ENCODE measurements around the gene FUT7.
A peak's percentile ranks its signal among the peaks of the same experiment; 100 is the strongest.
"Not testable (repeated sequence)": the region's sequence is repeated elsewhere in the genome, so short reads cannot be mapped to it uniquely, and the experiment has no call there.

The FUT7 gene

DNA sequence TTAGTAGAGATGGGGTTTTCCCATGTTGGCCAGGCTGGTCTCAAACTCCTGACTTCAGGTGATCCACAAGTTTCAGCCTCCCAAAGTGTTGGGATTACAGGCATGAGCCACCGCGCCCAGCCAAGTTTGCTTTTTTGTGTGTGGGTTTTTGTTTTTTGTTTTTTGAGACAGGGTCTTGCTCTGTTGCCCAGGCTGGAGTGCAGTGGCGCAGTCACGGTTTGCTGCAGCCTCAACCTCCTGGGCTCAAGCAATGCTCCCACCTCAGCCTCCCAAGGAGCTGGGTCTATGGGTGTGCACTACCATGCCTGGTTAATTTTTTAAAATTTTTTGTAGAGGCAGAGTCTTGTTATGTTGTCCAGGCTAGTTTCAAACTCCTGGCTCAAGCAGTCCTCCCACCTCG lies 1.6 kb upstream of the FUT7 start:
- not testable (repeated sequence) for H3K9ac ChIP-seq (ENCODE audit: low read length in 5 of 5); H3K27ac ChIP-seq (ENCODE audit: low read depth, low read length); H3K27me3 ChIP-seq (ENCODE audit: control insufficient read depth in 5 of 5, insufficient read depth in 4 of 5, low read length in 5 of 5); H3K9me3 ChIP-seq (ENCODE audit: control insufficient read depth in 5 of 5, low read length in 5 of 5); H3K36me3 ChIP-seq (ENCODE audit: control insufficient read depth in 5 of 5, insufficient read depth in 5 of 5, low read length in 5 of 5)
- H3K4me3 ChIP-seq (ENCODE audit: low read depth in 1 of 5, low read length in 5 of 5), result peak overlapping the region in 2 of 5 donors; percentile 22 to 45
- H3K4me1 ChIP-seq (ENCODE audit: control insufficient read depth in 5 of 5, insufficient read depth in 5 of 5, low read length in 5 of 5), result peaks cover 0 to 55% (median 37%) of the 10 kb centered on the region in 5 donors

DNA sequence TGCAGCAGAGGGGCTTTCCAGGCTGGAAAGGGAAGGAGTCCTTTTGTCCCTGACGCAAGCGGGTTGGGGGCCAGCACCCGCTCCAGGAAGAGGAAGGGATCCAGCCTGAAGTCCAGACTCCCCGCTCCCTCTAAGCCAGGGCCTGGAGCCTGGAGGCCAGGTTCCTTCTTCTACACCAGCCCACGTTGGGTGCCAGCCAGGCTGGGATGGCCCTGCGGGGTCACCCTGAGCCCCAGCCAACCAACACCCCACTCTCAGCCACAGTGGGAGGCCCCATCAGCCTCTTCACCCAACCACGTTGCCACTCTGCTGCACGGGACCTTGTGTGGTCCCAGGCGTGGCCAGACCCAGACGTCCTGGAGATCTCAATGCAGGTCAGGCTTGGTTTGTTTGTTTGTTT lies 970 bp upstream of the FUT7 start:
- no peaks in the 10 kb centered on the region for H3K27me3 ChIP-seq (ENCODE audit: control insufficient read depth in 5 of 5, insufficient read depth in 4 of 5, low read length in 5 of 5)
- no peaks in the 10 kb centered on the region for H3K9me3 ChIP-seq (ENCODE audit: control insufficient read depth in 5 of 5, low read length in 5 of 5)
- H3K4me3 ChIP-seq (ENCODE audit: low read depth in 1 of 5, low read length in 5 of 5), result peak overlapping the region in 4 of 5 donors; percentile 5 to 48 (median 26)
- H3K27ac ChIP-seq (ENCODE audit: low read depth, low read length), result no peak overlapping the region
- H3K9ac ChIP-seq (ENCODE audit: low read length in 5 of 5), result peak overlapping the region in 2 of 5 donors; percentile 26 to 41
- H3K4me1 ChIP-seq (ENCODE audit: control insufficient read depth in 5 of 5, insufficient read depth in 5 of 5, low read length in 5 of 5), result peaks cover 0 to 58% (median 39%) of the 10 kb centered on the region in 5 donors
- H3K36me3 ChIP-seq (ENCODE audit: control insufficient read depth in 5 of 5, insufficient read depth in 5 of 5, low read length in 5 of 5), result peaks cover 0 to 8% (median 0%) of the 10 kb centered on the region in 5 donors

DNA sequence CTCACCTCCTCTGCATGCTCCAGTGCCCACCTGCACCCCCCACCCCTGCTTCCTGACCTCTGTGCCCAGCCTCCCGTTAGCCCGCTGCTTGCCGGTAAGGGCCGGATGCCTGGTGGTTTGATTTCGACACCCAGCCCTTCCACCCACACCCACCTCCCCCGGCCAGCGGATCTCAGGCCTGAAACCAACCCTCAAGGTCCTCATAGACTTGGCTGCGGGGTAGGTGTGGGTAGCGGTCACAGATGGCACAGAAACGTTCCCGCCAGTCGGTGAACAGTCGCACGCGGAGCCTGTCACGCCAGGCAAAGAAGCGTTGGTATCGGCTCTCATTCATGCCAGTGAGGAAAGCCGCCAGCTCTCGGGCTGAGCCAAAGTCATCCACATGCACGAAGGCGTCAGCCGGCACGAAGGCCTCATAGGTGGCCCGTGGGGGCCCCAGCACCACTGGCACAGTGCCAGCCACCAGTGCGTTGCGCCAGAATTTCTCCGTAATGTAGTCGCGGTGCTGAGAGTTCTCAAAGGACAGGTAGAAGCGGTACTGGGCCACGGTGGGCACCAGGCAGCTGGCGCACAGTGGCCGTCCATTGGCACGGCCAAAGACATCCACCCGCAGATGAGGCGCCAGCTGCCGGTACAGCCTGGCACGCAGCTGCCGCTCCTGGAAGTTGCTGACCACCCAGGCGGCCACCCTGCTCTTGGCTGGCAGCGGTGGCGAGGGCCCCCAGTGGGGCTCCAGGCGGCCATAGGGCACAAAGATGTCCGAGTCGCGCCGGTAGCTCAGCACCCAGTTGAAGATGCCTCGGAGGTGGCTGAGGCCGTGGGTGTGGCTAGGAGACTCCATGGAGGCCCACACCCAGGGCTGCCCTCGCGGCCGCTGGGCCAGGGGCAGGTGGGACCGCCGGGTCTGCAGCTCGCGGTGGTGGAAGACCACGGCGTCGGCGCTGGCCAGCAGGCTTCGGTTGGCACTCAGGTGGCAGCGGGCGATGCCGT lies 1.1 kb downstream of the FUT7 start:
- H3K36me3 ChIP-seq (ENCODE audit: control insufficient read depth in 5 of 5, insufficient read depth in 5 of 5, low read length in 5 of 5), result no peaks in the 10 kb centered on the region
- peaks cover 4 to 76% (median 58%) of the 10 kb centered on the region in 5 donors for H3K4me1 ChIP-seq (ENCODE audit: control insufficient read depth in 5 of 5, insufficient read depth in 5 of 5, low read length in 5 of 5)
- H3K27me3 ChIP-seq (ENCODE audit: control insufficient read depth in 5 of 5, insufficient read depth in 4 of 5, low read length in 5 of 5), result no peaks in the 10 kb centered on the region
- H3K9me3 ChIP-seq (ENCODE audit: control insufficient read depth in 5 of 5, low read length in 5 of 5), result no peaks in the 10 kb centered on the region
- no peak overlapping the region for H3K9ac ChIP-seq (ENCODE audit: low read length in 5 of 5)
- H3K4me3 ChIP-seq (ENCODE audit: low read depth in 1 of 5, low read length in 5 of 5), result no peak overlapping the region
- H3K27ac ChIP-seq (ENCODE audit: low read depth, low read length), result no peak overlapping the region

DNA sequence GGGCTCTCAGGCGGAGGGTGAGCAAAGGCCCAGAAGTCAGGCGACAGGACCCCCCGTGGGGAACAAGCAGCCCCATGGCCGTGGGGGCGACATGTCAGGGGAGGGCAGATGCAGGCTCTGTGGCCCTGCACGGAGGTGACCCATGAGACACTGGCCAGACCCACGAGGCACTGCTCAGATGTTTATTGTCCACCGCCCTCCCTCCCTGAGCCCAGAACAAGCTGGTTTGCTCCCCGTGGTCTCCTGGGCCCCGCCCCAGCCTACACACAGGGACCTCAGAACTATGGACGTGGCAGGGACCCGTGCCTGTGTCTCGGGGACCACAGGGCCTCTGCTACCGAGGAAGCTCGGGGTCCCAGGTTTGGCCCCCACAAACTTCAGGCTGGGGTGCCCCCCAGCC lies 1.9 kb downstream of the FUT7 start:
- Histone ChIP-seq H3K27ac (ENCODE audit: low read depth, low read length) (no peak overlapping the region), H3K4me3 (ENCODE audit: low read depth in 1 of 5, low read length in 5 of 5) (peak overlapping the region in 1 of 5 donors; percentile 3), H3K36me3 (ENCODE audit: control insufficient read depth in 5 of 5, insufficient read depth in 5 of 5, low read length in 5 of 5) (no peaks in the 10 kb centered on the region), H3K4me1 (ENCODE audit: control insufficient read depth in 5 of 5, insufficient read depth in 5 of 5, low read length in 5 of 5) (peaks cover 4 to 80% (median 57%) of the 10 kb centered on the region in 5 donors), H3K9me3 (ENCODE audit: control insufficient read depth in 5 of 5, low read length in 5 of 5) (no peaks in the 10 kb centered on the region), H3K27me3 (ENCODE audit: control insufficient read depth in 5 of 5, insufficient read depth in 4 of 5, low read length in 5 of 5) (no peaks in the 10 kb centered on the region), H3K9ac (ENCODE audit: low read length in 5 of 5) (no peak overlapping the region)

DNA sequence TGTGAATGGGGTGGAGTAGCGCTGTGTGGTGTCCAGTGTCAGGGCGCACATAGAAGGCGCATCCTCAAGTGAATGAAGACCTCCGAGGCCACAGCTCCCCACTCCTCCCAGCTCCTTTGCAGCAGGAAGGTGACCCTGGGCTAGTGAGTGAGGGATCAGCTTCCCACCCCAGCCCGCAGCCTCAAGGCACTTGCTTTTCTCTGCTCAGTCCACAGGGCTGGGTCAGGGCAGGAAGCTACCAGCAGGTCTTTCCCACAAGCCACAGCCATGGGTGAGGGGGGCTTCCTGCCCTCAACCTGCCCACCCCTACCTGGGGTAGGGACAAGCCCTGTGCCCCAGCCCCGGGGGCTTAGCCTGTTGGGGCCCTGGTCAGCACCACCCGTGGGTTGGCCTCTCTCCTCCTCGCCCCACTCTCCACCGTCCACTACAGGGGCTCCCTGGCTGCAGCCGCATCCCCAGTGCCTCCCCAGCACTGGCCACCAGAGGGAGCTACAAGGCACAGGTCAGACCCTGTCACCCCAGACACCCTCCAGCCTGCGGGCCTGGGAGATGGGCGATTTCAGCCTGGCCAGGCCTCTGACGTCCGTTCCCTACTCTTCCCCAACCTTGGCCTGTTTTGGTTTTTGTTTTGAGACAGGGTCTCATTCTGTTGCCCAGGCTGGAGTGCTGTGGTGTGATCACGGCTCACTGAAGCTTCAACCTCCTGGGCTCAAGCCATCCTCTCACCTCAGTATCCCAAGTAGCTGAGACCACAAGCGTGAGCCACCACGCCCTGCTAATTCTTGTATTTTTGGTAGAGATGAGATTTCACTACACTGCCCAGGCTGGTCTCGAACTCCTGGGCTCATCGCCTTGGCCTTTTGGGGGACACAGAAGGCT lies 2.6 kb downstream of the FUT7 start:
- Histone ChIP-seq H3K9me3 (ENCODE audit: control insufficient read depth in 5 of 5, low read length in 5 of 5) (no peaks in the 10 kb centered on the region), H3K4me1 (ENCODE audit: control insufficient read depth in 5 of 5, insufficient read depth in 5 of 5, low read length in 5 of 5) (peaks cover 4 to 73% (median 50%) of the 10 kb centered on the region in 5 donors), H3K36me3 (ENCODE audit: control insufficient read depth in 5 of 5, insufficient read depth in 5 of 5, low read length in 5 of 5) (no peaks in the 10 kb centered on the region), H3K27ac (ENCODE audit: low read depth, low read length) (no peak overlapping the region), H3K27me3 (ENCODE audit: control insufficient read depth in 5 of 5, insufficient read depth in 4 of 5, low read length in 5 of 5) (no peaks in the 10 kb centered on the region), H3K4me3 (ENCODE audit: low read depth in 1 of 5, low read length in 5 of 5) (peak overlapping the region in 4 of 5 donors; percentile 56 to 70 (median 66)), H3K9ac (ENCODE audit: low read length in 5 of 5) (peak overlapping the region in 3 of 5 donors; percentile 10 to 72 (median 57))

DNA sequence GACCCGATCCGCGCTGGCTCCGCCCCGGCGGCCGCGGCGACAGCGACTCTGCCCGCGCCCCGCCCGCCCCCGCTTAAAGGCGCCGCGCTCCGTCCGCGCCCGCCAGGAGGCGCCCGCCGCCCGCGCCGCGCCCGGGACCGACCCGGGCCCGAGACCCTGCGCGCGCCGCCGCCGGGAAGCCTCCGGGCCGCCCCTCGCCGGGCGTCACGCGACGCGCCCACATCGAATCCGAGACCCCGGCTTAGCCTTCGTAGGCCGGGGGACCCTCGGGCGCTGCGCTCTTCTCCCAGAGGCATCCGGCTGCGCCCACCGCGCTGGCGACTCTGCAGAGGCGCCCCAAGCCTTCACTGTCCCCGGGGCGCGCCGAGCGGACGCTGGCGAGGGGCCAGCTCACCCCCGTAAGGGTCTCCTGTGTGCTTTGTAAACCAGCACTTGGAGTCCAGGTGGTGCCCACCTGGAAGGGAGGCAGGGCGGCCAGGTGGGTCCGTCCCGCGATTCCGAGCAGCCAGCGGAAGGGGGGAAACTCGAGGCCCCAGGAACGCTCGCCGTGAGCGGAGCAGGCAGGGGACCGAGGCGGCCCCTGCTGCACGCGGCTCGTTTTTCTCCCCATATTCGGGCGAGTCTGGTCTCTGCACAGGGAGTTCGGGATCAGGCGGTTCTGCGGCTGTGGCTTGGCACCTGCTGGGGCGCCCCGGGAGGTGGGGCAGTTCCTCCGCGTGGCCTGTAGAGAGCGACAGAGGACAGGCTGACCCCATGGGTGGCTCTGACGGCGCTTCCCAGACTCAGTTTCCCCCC lies 3.4 kb downstream of the FUT7 start:
- Histone ChIP-seq H3K9ac (ENCODE audit: low read length in 5 of 5) (peak overlapping the region in 4 of 5 donors; percentile 43 to 72 (median 60)), H3K9me3 (ENCODE audit: control insufficient read depth in 5 of 5, low read length in 5 of 5) (no peaks in the 10 kb centered on the region), H3K4me3 (ENCODE audit: low read depth in 1 of 5, low read length in 5 of 5) (peak overlapping the region; percentile 56 to 70 (median 63)), H3K27me3 (ENCODE audit: control insufficient read depth in 5 of 5, insufficient read depth in 4 of 5, low read length in 5 of 5) (no peaks in the 10 kb centered on the region), H3K4me1 (ENCODE audit: control insufficient read depth in 5 of 5, insufficient read depth in 5 of 5, low read length in 5 of 5) (peaks cover 4 to 77% (median 50%) of the 10 kb centered on the region in 5 donors), H3K27ac (ENCODE audit: low read depth, low read length) (no peak overlapping the region), H3K36me3 (ENCODE audit: control insufficient read depth in 5 of 5, insufficient read depth in 5 of 5, low read length in 5 of 5) (no peaks in the 10 kb centered on the region)

DNA sequence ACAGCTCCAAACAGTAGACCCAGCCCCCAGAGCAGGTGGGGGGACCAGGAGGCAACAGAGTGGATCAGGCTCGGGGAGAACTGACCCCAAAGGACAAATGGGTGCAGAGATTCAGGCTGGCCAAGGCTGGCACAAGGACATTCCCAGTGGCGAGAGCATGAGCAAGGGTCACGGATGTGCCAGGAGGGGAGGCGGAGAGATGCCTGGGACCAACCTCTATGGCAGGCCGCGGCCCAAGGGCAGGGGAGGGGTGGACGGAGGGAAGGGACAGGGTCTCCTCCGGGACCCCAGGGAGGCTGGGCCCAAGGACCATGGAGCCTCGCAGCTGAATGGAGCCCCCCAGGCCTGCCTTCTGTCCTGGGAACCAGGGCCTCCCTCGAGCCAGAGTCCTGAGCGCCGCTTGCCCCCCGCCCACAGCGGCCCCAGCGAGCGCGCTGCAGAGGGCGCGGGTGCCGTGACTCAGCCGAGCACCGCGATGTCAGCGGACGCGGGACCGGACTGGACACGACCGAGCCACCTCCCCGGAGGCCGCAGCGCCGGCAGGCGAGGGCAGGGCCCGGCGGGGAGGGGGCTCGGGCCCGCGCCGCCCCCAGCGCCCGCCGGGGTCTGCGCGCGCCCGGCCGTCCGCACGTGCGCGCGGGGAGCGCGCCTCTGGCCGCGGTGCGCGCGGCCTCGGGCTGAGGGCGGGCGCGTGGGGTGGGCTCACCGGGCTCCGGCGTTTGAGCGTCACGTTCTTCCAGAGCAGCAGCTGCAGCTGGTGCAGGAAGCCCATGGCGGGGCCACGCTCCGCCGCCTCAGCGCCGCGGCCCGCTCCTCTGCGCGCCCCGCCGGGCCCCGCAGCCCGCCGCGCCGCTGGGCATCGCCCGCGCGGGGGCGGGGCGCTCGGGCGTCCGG lies 4.3 kb downstream of the FUT7 start, which contains the start of gene ABCA2:
TSS of gene ABCA2 (minus strand) at position 869 of the 894 bp plus-strand sequence. CDS start at position 772, 97 bp downstream.
- H3K9ac ChIP-seq (ENCODE audit: low read length in 5 of 5), result peak within 1 kb of the TSS in 4 of 5 donors; percentile 48 to 79 (median 60)
- peak within 1 kb of the TSS; percentile 58 to 70 (median 63) for H3K4me3 ChIP-seq (ENCODE audit: low read depth in 1 of 5, low read length in 5 of 5)
- H3K9me3 ChIP-seq (ENCODE audit: control insufficient read depth in 5 of 5, low read length in 5 of 5), result no peaks in the 10 kb centered on the region
- no peaks in the 10 kb centered on the region for H3K36me3 ChIP-seq (ENCODE audit: control insufficient read depth in 5 of 5, insufficient read depth in 5 of 5, low read length in 5 of 5)
- H3K27me3 ChIP-seq (ENCODE audit: control insufficient read depth in 5 of 5, insufficient read depth in 4 of 5, low read length in 5 of 5), result no peaks in the 10 kb centered on the region
- H3K27ac ChIP-seq (ENCODE audit: low read depth, low read length), result no peak within 1 kb of the TSS
- H3K4me1 ChIP-seq (ENCODE audit: control insufficient read depth in 5 of 5, insufficient read depth in 5 of 5, low read length in 5 of 5), result peaks cover 4 to 80% (median 54%) of the 10 kb centered on the region in 5 donors

DNA sequence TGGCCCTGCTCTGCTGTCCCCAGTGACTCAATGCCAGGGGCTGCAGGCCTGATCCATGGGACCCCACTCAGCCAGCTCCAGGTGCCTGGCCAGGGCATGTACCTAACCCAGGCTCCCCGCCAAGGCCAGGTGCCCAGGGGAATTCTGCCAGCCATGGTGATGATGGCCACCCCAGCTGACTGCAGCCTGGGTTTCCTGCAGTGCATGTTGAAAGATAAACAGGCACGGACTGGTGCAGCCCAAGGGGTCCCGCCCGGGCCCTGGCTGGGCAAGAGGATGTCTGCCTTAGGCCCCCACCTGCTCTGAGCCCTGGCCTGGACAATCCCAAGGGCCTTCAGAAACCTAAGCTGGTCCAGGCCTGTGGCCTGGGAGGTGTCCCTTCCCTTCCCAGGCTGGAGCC lies 5.1 kb downstream of the FUT7 start:
- H3K4me3 ChIP-seq (ENCODE audit: low read depth in 1 of 5, low read length in 5 of 5), result peak overlapping the region in 4 of 5 donors; percentile 55 to 70 (median 61)
- H3K27ac ChIP-seq (ENCODE audit: low read depth, low read length), result no peak overlapping the region
- H3K9ac ChIP-seq (ENCODE audit: low read length in 5 of 5), result peak overlapping the region in 4 of 5 donors; percentile 26 to 79 (median 49)
- no peaks in the 10 kb centered on the region for H3K27me3 ChIP-seq (ENCODE audit: control insufficient read depth in 5 of 5, insufficient read depth in 4 of 5, low read length in 5 of 5)
- H3K36me3 ChIP-seq (ENCODE audit: control insufficient read depth in 5 of 5, insufficient read depth in 5 of 5, low read length in 5 of 5), result peaks cover 0 to 4% (median 0%) of the 10 kb centered on the region in 5 donors
- peaks cover 4 to 74% (median 53%) of the 10 kb centered on the region in 5 donors for H3K4me1 ChIP-seq (ENCODE audit: control insufficient read depth in 5 of 5, insufficient read depth in 5 of 5, low read length in 5 of 5)
- no peaks in the 10 kb centered on the region for H3K9me3 ChIP-seq (ENCODE audit: control insufficient read depth in 5 of 5, low read length in 5 of 5)
